AML-193 (cell line): Measurements from ENCODE around the gene HPDL.
"Not testable (repeated sequence)": the region's sequence is repeated elsewhere in the genome, so short reads cannot be mapped to it uniquely, and the experiment has no call there.

Experiments
- DNase-seq, 2 experiments: peaks; one replicate each; lab custom pipeline; 2025; lab: John Stamatoyannopoulos, UW

The HPDL gene

DNA sequence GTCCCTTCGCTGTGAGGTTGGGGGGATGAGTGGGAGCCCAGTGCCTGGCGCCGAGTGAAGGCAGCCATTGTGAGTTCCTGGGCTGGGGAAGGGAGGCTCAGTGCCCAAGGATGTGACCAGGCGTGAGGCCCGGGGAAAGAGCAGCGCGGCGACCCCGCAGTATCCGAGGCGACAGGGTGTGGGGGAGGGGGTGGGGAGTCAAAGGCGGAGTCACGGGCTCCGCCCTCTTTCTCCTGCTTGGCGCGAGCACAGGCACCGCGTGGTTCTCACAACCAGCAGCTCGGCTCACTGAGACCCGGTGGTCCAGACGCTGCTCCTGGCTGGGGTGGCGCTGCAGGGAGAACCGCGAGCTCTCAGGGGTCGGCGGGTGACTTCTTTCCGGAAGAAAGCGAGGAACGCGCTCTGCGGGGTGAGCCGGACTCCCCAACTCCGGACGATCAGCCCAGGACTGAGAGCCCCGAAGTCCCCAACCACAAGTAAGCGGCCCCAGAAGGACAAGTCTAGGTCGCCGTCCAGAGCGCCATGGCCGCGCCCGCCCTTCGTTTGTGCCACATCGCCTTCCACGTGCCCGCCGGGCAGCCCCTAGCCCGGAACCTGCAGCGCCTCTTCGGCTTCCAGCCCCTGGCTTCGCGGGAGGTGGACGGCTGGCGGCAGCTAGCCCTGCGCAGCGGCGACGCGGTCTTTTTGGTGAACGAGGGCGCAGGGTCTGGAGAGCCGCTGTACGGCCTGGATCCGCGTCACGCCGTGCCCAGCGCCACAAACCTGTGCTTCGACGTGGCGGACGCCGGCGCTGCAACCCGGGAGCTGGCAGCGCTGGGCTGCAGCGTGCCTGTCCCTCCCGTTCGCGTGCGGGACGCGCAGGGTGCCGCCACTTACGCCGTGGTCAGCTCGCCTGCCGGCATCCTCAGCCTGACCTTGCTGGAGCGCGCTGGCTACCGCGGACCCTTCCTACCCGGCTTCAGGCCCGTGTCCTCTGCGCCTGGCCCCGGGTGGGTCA, at the start of gene HPDL:
Gene HPDL (plus strand): TSS at position 269 of the 997 bp plus-strand sequence. CDS start 254 bp downstream, at position 523.
- DNase-seq: no peak

DNA sequence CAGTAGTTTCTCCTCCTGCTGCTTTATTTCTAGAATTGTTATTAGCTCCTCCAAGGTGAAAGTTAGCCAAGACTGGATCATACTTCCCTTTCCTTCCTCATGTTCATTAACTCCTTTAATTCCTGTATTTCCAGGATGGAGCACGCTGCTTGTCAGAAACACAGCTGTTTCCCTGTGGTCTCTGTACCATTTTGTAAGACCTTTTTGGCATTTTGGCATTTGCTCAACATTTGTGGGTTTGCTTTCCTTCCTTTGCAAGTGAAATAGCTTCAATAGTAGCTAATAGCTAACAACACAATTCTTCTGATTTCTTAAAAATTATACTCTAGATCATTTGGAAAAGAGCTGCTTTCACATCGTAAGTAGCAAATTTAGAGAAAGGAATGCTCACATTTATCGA, 44.3 kb upstream of the HPDL start:
- DNase-seq: peak in 1 of 2 experiments; percentile 13

DNA sequence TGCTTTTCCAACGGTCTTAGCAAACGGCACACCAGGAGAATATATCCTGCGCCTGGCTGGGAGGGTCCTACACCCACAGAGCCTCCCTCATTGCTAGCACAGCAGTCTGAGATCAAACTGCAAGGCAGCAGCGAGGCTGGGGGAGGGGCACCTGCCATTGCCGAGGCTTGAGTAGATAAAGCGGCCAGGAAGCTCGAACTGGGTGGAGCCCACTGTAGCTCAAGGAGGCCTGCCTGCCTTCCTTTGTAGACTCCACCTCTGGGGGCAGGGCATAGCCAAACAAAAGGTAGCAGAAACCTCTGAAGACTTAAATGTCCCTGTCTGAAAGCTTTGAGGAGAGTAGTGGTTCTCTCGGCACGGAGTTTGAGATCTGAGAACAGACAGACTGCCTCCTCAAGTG, 41.8 kb upstream of the HPDL start:
- DNase-seq: not testable (repeated sequence)

DNA sequence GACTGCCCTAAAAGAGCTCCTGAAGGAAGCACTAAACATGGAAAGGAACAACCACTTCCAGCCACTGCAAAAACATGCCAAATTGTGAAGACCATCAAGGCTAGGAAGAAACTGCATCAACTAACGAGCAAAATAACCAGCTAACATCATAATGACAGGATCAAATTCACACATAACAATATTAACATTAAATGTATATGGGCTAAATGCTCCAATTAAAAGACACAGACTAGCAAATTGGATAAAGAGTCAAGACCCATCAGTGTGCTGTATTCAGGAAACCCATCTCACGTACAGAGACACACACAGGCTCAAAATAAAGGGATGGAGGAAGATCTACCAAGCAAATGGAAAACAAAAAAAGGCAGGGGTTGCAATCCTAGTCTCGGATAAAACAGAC, 40.2 kb upstream of the HPDL start:
- not testable (repeated sequence) for DNase-seq

DNA sequence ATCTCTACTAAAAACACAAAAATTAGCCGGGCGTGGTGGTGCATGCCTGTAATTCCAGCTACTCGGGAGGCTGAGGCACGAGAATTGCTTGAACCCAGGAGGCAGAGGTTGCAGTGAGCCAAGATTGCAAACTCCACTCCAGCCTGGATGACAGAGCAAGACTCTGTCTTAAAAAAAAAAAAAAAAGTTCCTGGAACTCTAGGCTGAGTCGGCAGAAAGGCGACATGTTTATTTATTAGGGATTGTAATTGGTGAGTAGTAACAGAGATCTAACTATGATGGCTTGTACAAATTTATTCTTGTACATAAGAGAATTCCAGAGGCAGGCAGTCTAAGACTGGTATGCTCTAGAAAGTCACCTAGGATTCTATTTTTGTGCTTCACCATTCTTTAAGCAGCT, 35.7 kb upstream of the HPDL start:
- not testable (repeated sequence) for DNase-seq

DNA sequence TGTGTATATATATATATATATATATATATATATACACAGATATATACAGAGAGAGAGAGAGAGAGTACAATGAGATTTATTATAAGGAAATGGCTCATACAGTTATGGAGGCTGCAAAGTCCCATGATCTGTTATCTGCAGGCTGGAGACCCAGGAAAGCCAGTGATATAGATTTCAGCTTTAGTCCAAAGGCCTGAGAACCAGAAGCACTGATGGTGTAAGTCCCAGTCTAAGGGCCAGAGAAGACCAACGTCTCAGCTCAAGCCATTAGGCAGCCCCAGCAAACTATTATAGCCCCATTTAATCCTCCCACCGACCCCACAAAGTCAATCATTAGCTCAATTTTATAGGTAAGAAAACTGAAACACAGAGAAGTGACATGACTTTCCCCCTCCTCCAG, 35.0 kb upstream of the HPDL start:
- no peak for DNase-seq

DNA sequence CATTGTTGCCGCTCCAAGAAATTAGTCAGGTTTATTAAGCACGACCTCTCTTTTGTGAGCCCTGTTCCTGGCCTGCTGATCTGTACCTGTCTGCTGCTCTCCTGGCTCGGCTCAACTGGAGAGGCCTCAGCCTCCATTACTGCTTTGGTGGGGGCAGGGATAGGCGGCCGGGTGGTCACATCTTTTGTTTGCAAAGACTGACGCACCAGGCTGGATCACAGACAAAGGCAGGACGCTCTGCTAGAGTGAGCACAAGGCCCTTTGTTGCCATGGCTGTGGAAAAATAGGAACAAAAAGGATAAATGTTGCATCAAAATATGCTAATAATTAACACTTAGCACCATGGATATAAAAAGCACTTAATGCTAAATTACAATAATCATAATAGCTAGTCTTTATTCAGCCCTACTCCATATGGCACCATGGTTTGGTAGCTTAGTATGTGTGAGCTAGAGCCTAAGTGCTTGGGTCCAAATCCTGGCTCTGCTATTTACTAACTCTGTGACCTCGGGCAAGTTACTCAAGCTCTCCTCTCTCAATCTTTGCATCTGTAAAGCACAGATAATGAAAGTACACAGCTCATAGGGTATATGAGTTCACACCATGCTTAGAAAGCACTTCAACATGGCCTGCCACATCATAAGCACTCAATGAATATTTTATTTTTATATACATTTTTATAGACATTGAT, 28.9 kb upstream of the HPDL start:
- DNase-seq: no peak

DNA sequence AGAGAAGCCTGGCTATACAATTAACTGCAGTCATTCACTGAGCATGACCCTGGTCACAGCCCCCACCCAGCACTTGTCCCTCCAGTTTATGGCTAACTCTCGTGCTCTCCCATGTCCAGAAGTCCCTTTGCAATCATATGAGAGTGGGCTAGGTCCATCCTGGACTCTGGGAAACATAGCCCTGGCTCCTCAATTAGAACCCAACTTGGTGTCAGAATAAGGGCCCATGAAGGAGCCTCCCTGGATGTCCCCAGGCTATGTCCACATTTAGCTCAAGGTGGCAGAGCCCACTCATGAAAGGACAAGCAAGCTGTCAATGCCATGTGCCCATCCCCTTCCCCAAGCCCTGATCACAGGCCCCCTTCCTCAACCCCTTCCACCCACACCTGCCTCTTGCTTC, 27.4 kb upstream of the HPDL start:
- no peak for DNase-seq

DNA sequence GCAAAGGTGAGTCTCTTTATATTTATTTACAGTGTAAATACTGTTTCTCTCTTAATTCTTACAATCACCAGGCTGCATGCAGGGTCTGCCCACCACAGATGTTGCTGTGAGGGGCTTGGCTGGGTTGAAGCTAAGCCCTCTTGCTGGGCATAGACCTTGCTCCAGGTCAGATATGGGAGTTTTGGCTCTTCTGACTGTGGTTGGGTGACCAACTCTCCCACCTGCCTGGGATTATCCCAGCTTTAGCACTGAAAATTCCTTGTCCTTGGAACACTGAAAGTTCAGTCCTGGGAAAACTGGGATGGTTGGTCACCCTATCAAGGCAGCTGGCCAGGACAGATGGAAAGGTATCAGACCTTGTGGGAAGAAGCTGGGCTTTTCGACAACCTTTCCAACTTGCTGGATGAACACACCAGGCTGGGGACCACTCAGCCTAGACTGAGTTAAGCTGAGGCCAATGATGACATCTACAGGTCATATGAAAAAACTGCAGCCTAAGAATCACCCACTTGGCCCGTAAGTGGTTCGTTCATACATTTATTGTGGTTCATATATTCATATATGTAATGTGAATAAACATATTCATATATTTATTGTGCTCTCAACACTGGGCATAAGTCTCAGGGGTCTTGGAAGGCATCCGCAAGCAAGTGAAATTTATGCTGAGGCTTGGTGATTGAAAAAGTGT, 26.6 kb upstream of the HPDL start:
- DNase-seq: peak; percentile 58 to 66

DNA sequence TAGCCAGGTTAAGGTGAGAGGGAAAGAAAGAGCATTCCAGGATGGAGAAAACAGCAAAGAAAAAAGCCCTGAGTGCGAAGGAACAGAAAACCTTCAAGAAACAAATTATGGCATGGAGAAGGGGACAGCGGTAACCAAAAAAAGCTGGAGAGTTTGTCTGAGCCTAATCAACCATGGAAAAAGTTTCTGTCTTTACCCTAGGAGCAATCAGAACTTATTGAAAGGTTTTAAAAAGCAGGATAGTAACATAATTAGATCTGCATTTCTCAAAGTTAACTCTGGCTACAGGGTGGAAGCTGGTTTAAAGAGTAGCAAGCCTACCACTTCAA, 26.1 kb upstream of the HPDL start:
- DNase-seq: no peak

DNA sequence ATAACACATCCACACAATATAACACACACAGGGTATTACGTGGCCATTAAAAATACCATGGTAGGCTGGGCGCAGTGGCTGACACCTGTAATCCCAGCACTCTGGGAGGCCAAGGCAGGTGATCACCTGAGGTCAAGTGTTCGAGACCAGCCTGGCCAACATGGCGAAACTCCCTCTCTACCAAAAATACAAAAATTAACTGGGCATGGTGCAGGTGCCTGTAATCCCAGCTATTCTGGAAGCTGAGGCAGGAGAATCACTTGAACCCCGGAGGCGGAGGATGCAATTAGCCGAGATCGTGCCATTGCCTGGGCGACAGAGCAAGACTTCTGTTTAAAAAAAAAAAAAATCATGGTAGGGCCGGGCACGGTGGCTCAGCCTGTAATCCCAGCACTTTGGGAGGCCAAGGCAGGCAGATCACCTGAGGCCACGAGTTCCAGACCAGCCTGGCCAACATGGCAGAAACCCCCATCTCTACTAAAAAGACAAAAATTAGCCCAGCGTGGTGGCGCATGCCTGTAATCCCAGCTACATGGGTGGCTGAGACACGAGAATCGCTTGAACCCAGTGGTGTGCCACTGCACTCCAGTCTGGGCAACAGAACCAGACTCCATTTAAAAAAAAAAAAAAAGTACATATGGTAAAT, 24.1 kb upstream of the HPDL start:
- no peak for DNase-seq

DNA sequence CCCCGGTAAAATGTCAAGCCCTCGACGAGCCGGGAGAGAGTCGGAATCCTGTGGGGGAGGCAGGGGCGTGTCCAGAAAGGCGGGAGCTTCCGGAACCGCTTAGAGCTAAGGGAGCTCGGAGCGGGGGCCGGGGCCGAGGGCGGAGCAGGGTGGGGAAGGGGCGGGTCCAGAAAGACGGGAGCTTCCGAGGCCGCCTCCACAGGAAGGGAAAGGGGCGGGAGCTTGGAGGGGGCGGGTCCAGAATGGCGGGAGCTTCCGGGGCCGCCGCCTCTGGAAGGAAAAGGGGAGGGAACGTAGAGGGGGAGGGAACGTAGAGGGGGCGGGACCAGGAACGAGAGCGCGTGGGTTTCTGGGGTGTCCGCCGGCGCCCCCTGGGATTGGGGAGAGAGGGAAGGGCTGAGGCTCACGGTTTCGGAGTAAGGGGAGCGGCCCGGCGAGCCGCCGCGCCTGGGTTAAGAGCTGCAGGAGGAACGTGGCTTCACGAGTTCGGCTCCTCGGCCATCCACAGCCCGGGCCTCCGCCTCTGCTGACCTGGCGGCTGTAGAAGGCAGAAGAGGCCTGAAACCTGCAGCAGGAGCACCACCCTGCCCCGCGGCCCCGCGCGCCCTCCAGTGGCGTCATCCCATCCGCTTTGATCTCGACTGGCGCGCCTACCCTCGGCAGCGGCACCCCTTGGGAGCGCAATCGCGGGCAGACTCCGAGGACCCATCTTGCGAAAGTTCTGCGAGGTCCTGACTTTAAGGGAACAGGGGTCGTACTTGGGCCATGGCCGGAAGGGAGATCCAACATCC, 23.0 kb upstream of the HPDL start:
- DNase-seq: peak; percentile 88 to 90

DNA sequence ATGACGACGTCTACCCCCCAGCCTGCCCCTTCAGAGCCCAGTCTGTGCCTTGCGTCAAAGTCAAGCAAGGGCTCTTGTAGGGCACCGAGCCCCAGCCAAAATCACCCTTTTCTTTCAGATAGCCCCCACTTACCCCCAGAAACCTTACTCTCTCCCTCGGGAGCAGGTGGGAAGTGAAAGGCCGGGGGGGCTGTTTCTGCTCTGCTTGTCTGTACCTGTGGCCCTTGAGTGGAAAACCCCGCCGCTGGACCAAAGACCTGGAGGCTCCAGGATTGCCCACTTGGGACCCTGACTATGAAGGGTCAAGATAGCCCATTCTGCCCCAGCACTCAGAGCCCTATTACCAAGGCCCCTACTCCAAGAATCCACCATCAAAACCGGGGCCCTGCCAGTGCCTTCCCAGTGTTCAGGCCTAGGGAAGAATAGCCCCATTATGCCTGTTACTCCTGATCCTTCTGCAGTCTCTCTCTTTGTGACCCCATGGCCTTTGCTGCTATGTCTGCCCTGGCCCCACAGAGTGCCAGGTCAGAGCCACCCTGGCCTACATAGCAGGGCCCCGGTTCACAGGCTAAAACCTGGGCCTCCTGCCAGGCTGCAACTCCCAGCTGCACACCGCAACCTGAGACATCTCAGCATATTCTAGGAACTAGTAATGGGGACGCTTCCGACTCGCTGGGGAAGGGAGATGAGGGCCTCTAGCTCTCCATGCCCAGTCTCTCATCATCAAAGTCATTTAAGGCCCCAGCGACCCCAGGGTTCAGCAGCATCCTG, 22.2 kb upstream of the HPDL start:
- DNase-seq: no peak

DNA sequence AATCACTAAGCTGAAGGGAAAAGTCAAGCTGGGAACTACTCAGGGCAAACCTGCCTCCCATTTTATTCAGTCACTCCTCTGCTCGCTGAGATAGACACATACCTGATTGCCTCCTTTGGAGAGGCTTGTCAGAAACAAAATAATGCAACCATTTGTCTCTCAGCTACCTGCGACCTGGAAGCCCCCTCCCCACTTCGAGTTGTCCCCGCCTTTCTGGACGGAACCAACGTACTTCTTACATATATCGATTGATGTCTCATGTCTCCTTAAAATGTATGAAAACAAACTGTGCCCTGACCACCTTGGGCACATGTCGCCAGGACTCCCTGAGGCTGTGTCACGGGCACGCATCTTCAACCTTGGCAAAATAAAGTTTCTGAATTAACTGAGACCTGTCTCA, 21.5 kb upstream of the HPDL start:
- DNase-seq: no peak

DNA sequence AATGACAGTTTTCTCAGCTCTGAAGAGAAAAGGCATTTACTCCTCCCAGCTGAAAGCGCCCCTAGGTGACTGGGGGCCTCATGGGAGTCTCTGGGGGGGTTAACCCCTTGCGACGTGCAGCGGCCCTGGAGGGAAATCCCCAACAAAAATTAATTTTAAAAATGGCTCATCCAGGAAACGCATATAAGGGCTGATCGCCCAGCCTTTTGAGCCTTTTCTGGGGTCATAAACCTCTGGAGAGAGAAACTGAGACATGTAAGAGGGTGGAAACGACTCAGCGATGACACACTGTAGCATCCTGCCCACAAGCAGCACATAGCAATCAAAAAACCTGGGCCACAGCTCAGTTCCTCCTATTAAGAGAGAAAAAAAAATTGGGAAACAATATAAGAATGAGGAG, 20.4 kb upstream of the HPDL start:
- peak in 1 of 2 experiments; percentile 19 for DNase-seq

DNA sequence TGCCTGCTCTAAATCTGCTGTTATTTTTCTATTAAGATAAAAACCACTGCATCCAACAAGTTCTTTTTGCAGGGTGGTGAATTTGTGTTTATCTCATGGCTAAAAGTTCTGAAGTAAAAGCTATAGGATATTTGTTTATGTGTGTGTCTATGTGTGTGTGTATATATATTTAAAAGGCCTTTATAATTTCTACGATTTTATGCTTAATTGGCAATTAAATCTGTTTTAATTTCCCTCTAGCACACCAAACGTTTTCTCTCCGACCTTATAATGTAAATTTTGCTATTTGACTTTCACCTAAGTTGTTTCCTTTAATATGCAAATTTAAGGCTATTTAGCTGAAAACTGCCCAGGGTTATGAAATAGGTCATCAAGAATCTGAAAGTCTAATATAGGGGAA, 19.8 kb upstream of the HPDL start:
- DNase-seq: no peak

DNA sequence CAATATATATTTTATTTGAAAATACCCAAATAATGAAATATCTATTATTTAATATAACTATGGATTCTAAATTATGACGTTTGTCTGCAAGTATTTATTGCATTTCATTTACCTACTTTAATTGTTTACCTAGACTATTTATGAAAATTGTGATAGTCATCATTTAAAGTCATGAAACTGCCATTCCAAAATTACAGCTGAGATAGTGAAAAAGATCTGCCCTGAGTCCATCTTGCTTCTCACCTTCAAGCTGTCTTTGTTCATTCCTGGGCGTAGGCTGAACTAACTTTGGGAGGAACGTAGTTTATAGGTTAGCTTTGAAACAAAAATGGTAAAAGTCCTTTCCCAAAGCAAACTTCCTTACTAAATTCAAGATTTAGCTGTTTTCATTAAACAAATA, 12.4 kb upstream of the HPDL start:
- DNase-seq: no peak

DNA sequence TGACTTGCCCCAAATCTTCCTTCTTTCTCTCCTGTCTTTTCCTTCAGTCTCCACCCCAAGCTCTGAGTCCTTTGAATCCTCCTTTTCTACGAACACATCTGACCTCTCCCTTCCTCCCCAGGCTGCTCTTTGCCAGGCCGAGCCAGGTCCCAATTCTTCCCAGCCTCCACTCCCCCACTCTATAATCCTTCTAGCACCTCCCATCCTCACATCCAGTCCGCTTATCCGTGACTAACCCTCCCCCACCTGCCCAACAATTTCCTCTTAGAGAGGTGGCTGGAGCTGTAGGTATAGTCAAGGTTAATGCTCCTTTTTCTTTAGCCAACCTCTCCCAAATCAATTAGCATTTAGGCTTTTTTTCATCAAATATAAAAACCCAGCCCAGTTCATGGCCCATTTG, 9.5 kb upstream of the HPDL start:
- no peak for DNase-seq

DNA sequence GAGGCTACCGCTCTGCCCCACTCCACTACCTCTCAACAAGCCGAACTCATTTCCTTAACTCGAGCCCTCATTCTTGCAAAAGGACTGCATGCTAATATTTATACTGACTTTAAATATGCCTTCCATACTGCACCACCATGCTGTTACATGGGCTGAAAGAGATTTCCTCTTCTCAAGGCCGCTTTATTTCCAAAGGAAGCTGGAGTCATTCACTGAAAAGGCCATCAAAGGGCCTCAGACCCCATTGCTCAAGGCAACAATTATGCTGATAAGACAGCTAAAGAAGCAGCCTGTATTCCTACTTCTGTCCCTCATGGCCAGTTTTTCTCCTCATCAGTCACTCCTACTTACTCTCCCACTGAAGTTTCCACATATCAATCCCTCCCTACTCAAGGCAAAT, 6.9 kb upstream of the HPDL start:
- no peak for DNase-seq

DNA sequence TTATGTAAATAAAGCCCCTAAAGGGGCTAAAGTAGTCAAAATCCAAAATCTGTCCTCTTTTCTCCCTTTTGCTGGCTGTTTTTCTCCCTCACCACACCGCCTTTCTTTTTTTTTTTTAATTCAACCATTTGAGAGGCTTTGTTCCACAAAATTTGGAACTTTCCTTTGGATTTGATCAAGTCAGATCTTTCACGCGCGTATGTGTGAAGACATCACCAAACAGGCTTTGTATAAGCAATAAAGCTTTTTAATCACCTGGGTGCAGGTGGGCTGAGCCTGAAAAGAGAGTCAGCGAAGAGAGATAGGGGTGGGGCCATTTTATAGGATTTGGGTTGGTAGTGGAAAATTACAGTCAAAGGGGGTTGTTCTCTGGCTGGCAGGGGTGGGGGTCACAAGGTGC, 5.3 kb upstream of the HPDL start:
- no peak for DNase-seq
